ENCODE data around the gene SNAP47. TPM values are rescaled to one million over a fixed set of nuclear protein-coding genes. Genes with fewer than 3 reads are reported as not detected.

Gene SNAP47
- total RNA-seq, 1 donor from 2014 or later = 52.8 TPM

DNA sequence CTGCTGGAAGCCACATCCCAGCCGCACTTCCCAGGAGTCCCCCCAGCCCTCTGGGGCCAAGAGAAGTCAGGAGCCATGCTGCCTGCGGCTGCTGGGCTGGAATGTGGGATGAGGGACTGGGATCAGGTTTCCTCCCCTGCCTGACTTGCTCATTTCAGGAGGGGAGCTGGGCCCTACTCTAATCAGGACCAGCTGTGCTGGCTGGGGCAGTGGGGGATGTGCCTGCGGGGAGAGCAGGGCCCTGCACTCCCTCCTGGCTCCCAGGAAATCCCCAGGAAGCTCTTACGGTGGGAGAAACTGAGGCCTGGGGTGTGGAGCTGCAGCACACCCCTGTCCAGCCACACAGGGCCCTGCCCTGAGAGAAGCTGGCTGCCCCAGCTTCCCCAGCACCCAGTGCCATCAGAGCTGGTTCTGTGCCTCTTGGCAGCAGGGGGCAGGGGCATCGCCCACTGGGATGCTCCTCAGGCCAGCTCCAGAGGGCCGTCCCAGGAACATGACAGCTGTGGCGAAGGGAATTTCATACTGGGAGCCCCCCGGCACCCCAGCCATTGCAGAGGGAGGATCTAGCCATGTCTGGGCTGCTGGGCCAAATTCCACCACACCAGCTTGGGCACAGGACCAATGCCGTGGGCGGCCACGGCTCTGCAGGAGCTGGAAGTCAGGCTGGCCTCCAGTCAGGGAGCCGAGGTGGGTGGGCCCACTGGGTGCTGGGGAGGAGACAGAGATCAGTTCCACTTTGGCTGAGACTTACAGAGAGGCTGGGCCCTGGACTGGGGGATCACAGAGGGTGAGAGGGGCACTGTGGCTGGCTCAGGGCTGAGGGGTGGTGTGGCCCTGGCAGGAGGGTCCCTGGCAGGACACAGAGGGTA, 58.9 kb downstream of the SNAP47 start:
- Mint-ChIP-seq H3K27me3 (ENCODE audit: insufficient read depth, low read depth) (peaks cover 16% of the 10 kb centered on the region), H3K27ac (peak overlapping the region; percentile 25), H3K4me3 (no peak overlapping the region), H3K4me1 (peaks cover 12% of the 10 kb centered on the region), H3K36me3 (no peaks in the 10 kb centered on the region), H3K9me3 (no peaks in the 10 kb centered on the region)
- Histone ChIP-seq H2AFZ (replicated peaks) (no peak overlapping the region), H3K36me3 (no peaks in the 10 kb centered on the region), H3K27ac (no peak overlapping the region), H3K9ac (no peak overlapping the region), H3K79me2 (ENCODE audit: low read depth) (no peaks in the 10 kb centered on the region), H3K9me3 (ENCODE audit: low read depth) (no peaks in the 10 kb centered on the region), H3K4me1 (peaks cover 18% of the 10 kb centered on the region), H4K20me1 (ENCODE audit: low read depth) (no peaks in the 10 kb centered on the region), H3F3A (ENCODE audit: low read depth) (peaks cover 6% of the 10 kb centered on the region), H3K4me2 (peak overlapping the region; percentile 66), H3K4me3 (no peak overlapping the region), H3K27me3 (peaks cover 8% of the 10 kb centered on the region)
- TF ChIP-seq EZH2 (IDR thresholded peaks at IDR 0.05) (no peak), EZH2phosphoT487 (IDR thresholded peaks at IDR 0.05) (no peak)
- TF ChIP-seq, protein P1, sequence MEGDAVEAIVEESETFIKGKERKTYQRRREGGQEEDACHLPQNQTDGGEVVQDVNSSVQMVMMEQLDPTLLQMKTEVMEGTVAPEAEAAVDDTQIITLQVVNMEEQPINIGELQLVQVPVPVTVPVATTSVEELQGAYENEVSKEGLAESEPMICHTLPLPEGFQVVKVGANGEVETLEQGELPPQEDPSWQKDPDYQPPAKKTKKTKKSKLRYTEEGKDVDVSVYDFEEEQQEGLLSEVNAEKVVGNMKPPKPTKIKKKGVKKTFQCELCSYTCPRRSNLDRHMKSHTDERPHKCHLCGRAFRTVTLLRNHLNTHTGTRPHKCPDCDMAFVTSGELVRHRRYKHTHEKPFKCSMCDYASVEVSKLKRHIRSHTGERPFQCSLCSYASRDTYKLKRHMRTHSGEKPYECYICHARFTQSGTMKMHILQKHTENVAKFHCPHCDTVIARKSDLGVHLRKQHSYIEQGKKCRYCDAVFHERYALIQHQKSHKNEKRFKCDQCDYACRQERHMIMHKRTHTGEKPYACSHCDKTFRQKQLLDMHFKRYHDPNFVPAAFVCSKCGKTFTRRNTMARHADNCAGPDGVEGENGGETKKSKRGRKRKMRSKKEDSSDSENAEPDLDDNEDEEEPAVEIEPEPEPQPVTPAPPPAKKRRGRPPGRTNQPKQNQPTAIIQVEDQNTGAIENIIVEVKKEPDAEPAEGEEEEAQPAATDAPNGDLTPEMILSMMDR (IDR thresholded peaks at IDR 0.05) = no peak
- DNase-seq (ENCODE audit: low spot score) = peak; percentile 89

DNA sequence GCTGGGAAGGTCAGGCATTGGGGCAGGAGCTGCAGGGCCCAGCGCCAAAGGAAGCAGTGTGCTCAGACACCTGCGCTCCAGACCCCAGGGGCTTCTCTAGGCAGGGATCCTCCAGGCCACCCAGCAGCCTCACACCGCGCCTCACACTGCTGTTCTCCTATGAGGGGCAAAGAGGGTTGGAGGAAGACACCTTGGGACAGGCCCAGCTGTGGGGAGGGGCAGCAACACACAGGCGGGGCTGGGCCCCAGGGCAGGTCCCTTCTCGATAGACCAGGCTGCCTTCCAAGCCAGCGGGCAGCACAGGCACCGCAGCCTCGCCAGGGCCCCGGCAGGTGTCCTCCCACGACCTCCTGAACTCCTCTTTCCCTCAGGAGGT, 59.6 kb downstream of the SNAP47 start:
- no peak overlapping the region for H3K4me3 Mint-ChIP-seq
- Histone ChIP-seq H2AFZ (replicated peaks) (no peak overlapping the region), H4K20me1 (ENCODE audit: low read depth) (no peaks in the 10 kb centered on the region), H3K9ac (no peak overlapping the region), H3K36me3 (no peaks in the 10 kb centered on the region), H3K4me3 (no peak overlapping the region), H3K27ac (no peak overlapping the region), H3K4me2 (peak overlapping the region; percentile 66), H3K9me3 (ENCODE audit: low read depth) (no peaks in the 10 kb centered on the region), H3K27me3 (peaks cover 2% of the 10 kb centered on the region), H3K4me1 (peaks cover 18% of the 10 kb centered on the region), H3F3A (ENCODE audit: low read depth) (peaks cover under 1% of the 10 kb centered on the region), H3K79me2 (ENCODE audit: low read depth) (no peaks in the 10 kb centered on the region)
- peaks cover 13% of the 10 kb centered on the region for H3K27me3 Mint-ChIP-seq (ENCODE audit: insufficient read depth, low read depth)
- DNase-seq (ENCODE audit: low spot score) = no peak
- peaks cover 9% of the 10 kb centered on the region for H3K4me1 Mint-ChIP-seq
- H3K9me3 Mint-ChIP-seq = no peaks in the 10 kb centered on the region
- H3K36me3 Mint-ChIP-seq = no peaks in the 10 kb centered on the region
- no peak for TF ChIP-seq EZH2phosphoT487 (IDR thresholded peaks at IDR 0.05)
- no peak for TF ChIP-seq EZH2 (IDR thresholded peaks at IDR 0.05)
- TF ChIP-seq, protein P1 (IDR thresholded peaks at IDR 0.05) = no peak
- peak overlapping the region; percentile 25 for H3K27ac Mint-ChIP-seq

DNA sequence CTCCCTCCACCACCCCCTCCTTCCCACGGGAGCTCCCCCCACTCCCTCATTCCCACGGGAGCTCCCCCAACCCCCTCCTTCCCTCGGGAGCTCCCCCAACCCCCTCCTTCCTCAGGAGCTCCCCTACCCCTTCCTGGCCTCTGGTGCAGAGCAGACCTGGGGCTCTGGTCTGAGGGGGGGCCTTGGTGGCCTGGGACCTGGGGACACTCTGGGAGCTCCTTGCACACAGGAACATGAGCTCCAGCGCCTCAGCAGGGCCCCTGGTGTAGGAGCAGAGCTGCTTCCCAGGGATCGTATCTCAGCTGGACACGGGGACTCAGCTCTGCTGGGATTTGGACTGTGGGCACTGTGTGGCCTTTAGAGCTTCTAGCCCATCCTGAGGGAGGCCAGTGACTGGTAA, 60.5 kb downstream of the SNAP47 start:
- Mint-ChIP-seq H3K36me3 (no peaks in the 10 kb centered on the region), H3K27me3 (ENCODE audit: insufficient read depth, low read depth) (peaks cover 13% of the 10 kb centered on the region), H3K4me1 (peaks cover 9% of the 10 kb centered on the region), H3K4me3 (no peak overlapping the region), H3K9me3 (no peaks in the 10 kb centered on the region), H3K27ac (no peak overlapping the region)
- Histone ChIP-seq H3K27ac (no peak overlapping the region), H3K4me1 (peaks cover 18% of the 10 kb centered on the region), H2AFZ (replicated peaks) (no peak overlapping the region), H3F3A (ENCODE audit: low read depth) (no peaks in the 10 kb centered on the region), H3K27me3 (no peaks in the 10 kb centered on the region), H3K36me3 (no peaks in the 10 kb centered on the region), H3K9ac (no peak overlapping the region), H3K4me2 (no peak overlapping the region), H3K9me3 (ENCODE audit: low read depth) (no peaks in the 10 kb centered on the region), H3K4me3 (no peak overlapping the region), H4K20me1 (ENCODE audit: low read depth) (no peaks in the 10 kb centered on the region), H3K79me2 (ENCODE audit: low read depth) (no peaks in the 10 kb centered on the region)
- DNase-seq (ENCODE audit: low spot score) = no peak
- no peak for TF ChIP-seq EZH2phosphoT487 (IDR thresholded peaks at IDR 0.05)
- no peak for TF ChIP-seq EZH2 (IDR thresholded peaks at IDR 0.05)
- TF ChIP-seq, protein P1 (IDR thresholded peaks at IDR 0.05) = no peak
